Inflammatory macrophage (primary cell): ENCODE measurements around the gene TLE3.

Experiments
- DNase-seq, 2 donors: peaks; one replicate each; pipeline ENCODE4 v3.0.0-alpha.2; 2020 to 2022

The TLE3 gene

DNA sequence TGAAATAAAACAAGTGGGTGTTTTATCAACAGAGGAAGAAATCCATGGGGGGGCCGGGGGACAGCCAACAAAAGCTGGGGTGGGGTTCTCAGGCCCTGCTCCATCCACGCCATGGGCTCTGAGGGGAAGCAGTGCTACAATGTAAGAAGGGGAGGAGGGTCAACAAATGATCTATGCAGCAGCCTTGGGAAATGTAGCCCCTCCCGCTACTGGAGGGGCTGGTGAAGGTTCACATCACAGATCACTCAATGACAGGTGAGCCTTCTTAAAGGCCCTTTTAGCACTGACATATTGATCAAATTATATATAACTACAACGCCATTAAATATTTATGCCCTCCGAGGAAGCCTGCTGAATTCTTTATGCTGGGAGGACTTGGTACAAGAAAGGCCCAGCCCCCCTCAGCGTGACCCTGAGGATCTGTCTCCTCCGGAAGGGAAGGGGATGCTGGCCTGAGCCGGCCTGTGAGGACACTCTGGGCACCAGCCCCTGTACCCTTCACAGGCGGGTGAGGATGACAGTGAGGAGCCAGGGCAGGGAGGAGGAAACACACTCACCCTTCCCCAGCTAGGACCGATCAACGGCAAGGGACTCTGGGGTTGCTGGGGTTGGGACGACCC, 15.3 kb downstream of the TLE3 start:
- no peak for DNase-seq

DNA sequence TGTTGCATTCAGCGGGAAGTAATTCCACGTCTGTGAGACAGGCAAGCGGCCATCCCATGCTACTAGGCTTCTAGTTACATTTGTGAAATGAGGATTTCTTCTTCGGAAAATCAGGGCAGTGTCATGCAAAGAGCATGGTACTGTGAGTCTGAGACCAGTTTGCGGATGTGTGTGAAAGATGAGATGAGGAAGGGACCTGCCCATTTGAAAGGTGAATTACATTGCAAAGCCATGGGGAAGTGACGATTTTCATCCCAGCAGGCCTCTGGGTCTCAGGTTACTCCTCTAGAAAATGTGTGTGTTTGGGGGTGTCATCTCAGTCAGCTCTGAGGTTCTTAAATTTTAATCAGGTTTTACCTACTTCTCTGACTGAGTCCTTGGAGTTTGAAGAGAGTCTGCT, 16.1 kb downstream of the TLE3 start:
- DNase-seq, result no peak

DNA sequence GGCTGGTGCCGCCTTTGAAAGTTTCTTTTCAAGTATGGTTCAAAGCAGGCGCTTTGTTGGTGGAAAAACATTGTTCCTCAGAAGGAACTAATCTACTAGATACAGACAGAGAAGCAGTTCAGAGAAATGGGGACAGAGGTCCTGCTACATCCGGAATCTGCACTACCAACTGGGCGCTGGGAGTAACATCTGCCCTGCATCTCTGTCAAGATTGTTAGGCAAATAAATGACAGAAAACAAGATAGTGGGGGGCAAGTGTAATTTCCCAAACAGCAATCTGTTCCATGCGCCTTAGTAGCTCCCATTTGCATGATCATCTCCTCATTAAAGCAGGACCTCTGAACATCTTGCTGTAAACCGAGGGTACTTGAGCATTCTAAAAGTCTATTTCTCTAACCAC, 17.4 kb downstream of the TLE3 start:
- DNase-seq, result no peak

DNA sequence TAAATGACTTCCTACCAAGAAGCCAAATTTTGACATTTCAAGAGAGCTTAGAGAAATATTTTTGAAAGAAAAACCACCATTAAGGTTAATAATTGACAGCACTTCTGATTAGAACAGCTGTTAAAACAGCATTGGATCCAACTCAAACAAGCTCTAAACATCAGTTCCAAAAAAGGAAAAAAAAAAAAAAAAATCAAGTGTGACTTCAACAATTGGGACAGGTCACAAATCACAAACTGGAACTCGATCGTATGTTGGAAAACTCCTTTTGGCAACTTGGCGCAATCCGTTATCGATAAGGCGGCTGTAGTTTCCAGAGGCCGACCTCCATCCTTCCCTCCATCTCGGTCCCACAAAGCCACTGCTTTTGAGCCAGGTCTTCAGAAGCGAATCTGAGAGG, 17.8 kb downstream of the TLE3 start:
- no peak for DNase-seq

DNA sequence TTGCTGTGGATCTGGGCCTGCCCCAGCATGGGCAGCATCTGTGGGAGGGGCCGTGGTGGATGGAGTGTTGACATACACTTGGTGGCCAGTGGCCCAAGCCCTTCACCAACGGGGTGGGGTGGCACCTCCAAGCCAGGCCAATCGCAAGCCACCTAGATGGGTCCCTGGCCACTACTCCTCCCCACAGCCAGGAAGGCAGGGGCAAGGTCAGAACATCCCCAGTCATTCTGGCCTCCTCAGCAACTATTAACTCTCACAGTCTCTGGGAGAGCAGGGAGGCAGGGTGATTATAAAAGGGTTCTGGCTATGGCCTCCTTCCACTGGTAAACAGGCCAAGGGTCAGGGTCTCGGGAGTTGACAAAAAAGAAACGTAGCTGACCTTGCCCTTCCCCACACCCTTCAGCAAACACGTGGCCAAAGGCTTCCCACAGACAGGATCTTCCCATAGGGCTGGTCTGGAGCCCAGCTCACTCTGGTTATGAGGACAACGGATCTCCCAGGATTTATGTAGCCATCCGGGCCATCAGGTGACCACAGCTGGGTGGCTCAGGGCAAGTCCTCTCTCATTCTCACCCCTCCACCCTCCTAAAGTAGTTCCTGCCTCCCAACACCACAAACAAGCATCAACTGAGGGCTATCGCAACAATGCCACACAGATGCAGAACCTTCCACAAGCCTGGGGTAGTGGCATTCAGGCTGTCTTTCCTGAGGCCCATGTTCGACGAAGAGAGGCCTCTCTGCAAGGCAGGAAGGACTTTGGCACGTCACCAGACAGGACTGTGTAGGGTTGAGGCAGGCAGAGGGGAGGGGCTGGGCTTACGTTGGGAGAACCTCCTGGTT, 18.9 kb downstream of the TLE3 start:
- no peak for DNase-seq

DNA sequence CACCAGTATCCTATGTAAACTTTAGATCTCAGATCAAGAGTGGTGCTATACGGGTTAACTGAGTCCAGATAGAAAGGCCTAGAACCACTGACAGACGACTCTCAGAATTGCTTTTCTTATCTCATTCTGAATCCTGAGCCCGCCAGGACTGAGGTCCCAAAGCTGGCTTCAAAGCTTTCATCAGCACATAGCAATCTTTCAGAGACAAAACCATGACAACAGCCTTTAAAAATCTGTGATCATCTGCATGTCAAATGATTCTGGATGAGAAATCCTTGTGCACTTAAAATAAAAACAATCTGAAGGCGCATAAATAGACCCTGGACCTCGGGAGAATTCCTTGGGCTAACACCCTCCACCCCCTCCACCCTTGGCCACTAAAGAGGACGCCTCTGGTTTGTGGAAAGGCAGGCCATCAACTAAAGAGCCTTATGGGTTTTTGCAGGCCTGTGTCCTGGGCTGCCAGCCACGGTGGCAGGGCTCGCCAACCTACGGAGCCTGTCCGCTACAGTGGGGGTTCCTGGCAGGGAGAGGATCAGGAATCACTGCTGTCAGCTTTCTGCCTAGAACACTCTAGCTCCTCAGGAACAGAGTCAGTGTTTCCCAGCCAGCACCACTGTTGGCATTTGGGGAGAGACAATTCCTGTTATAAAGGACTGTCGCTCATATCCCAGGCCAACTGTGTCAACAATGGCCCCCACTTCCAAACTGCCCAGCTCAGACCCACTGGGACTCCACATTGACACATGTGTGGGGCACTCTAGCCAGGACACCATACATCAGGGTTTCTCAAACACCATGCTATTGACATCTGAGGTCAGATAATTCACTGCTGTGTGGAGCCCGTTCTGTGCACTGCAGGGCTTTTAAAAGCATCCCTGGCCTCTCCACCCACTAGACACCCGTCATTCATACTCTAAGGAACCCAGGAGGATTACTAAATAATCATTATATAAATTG, 20.2 kb downstream of the TLE3 start:
- DNase-seq, result no peak

DNA sequence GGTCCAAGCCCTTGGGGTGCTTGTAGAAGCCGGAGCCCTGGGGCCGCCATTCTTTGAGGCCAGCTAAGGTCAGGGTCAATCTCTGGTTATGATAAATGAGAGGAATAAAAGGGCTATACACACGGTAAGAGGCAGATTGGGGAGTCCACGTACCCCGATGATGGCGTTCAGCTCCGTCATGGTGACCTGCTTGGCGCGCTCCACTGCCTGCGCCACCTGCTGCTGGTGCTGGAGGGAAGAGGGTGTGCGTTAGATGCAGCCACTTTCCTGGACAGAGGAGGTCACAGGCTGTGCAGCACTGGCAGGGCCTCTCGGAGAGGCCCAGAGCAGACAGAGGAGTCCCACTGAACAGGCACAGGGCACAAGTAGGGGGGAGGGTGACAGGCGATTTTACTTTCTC, 23.3 kb downstream of the TLE3 start:
- no peak for DNase-seq

DNA sequence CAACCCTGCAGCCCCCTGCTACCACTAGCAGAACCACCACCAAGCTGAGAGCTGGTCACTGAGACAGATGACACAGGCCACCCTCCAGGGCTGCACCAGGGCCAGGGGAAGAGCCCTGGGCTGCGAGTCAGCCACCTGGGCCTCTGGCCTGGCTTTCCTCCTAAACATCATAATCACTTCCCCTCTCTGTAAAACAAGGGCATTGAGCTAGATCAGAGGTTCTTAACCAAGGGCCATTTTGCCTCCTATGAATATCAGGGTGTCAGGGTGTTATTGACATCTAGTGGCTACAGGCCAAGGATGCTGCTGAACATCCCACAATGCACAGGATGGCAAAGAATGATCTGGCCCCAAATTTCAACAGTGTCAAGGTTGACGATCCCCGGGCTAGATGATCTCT, 25.2 kb downstream of the TLE3 start:
- DNase-seq, result no peak

DNA sequence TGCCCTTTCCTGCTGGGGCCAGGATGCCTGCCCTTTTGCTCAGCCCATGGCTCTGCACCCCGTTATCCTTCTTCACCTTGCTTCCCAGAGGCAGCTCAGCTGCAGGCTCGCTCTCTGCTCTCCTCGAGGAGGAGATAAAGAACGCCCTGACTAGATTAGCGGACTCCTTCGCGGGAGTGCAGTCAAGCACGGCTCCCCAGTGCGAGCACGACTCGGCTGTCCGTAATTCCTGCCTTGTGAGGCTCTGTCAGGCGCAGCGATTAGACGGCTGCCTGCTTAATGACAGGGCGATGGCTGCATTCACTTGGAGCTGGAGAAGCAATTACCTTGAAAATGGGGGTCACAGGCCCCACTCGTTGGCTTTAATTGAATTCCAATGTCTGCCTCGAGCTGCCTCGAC, 25.9 kb downstream of the TLE3 start:
- DNase-seq, result no peak

DNA sequence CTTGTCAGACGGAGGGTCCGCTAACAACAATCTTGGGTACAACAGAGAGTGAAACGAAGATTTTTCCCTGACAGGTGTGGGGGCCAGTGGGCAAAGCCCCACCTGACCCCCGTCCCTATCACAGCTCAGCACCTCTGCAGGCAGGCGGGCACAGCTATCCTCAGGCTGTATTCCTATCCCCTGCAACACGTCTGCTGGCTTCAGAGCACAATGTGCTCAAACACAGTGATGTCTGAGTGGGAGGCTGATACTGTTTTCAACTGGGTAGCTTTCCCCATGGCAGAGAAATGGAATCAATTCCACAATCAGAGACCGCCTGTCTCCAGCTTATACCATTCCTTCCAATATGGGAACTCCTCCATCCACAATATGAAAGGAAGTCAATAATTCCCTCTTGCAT, 28.0 kb downstream of the TLE3 start:
- no peak for DNase-seq

DNA sequence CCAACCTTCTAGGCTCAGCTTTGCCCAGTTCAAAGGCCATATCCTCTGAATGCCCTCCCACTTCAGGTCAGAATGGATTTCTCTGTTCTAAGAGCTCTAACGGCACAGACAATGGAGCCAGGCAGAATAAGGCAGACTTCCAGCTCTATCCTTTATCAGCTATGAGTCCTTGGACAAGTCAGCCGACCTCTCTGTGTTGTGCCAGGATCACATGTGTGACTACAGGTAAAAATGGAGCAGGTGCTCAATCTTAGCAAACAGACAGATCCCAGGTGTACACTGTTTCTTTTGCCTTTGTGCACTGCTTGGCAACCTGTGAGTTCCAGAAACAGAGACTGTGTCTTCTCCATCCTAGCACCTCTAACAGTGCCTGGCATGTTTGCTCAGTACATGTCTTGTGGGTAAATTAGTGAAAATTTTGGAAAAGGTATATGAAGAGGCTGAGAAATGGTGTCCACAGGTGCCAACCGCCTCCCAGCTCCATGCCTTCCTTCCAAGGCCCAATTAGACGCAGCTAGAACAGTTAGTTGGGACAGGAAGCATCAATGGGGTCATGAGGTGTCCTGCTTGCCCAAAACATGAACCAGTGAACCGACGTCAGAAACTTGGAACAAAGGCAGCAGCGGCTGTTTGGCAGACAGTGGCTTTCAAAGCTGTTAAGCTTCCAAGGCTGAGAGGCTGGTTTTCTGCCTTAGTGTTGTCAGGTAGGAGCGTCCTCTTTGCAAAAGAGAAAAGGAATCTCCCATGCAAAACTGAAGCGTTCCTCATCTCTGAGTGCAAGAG, 28.7 kb downstream of the TLE3 start:
- no peak for DNase-seq

DNA sequence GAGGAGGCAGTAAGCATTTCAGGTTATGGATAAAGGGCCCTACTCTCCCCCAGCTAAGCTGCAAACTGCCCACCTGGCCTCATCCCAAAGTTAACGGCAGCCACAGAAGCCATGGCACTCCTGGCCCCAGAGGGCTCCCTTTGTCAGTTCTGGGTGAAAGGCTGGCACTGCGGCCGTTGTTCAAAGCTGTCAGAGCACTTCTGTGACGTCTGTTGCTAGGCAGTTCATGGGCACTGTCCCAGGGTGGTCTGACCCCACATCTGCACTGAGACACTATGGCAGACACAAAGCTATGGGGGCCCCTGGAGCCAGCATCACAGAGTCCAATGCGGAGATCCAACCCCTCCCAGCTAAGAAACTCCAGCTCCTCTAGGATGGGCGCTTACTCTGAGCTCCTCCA, 30.0 kb downstream of the TLE3 start:
- no peak for DNase-seq

DNA sequence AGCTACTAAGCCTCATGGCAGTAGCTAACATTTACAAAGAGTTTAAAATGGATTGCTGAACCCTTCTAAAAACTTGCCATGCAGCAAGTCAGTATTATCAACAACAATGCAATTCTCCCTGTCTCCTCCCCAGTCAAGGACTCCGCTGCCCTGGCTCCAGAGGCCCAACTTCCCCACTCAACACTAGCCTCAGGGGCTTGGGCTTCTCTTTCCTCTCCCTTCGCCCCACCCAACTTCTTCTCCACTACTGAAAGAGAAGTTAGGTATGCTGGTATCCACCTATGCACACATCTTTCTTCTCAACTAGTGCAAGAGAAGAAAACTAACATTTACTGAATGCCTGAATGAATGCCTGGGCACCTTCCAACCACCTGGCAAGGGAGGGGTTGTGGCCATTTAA, 30.7 kb downstream of the TLE3 start:
- no peak for DNase-seq

DNA sequence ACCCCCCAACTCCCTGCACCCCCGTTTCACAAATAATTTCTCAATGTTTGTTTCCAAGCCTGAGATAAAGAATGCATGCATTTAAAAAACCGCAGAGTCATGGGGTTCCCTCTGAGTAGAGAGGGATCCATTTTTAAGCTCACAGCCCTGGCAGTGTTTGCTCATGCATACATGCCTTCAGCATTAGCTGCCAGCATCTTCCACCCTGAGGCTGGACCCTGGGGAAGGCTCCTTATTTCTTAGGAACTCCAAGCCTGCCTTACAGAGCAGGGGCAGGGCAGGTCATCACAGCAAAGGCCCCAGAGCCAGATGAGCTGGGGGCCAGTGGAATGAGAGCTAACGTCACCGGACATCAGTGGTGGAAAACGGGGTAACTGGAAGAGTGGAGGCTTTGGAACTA, 31.3 kb downstream of the TLE3 start:
- no peak for DNase-seq

DNA sequence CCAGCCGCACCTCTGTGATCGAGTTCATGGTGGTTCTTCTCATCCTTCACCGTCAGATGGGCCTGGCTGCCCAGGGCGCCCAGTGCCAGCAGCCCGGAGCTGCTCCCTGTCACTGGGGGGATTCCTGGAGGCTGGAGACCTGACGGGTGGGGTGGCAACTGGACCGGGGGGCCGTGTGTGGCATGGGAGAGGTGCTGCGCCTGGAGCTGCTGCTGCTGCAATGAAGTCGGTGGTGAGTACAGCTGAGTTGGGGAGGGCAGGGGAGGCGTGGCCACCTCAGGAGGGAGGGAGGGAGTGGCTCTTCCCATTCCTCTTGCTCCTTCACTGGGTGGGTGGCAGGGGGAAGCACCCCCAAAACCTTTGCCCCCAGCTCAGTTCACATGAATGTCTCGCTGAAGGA, 31.7 kb downstream of the TLE3 start:
- no peak for DNase-seq

DNA sequence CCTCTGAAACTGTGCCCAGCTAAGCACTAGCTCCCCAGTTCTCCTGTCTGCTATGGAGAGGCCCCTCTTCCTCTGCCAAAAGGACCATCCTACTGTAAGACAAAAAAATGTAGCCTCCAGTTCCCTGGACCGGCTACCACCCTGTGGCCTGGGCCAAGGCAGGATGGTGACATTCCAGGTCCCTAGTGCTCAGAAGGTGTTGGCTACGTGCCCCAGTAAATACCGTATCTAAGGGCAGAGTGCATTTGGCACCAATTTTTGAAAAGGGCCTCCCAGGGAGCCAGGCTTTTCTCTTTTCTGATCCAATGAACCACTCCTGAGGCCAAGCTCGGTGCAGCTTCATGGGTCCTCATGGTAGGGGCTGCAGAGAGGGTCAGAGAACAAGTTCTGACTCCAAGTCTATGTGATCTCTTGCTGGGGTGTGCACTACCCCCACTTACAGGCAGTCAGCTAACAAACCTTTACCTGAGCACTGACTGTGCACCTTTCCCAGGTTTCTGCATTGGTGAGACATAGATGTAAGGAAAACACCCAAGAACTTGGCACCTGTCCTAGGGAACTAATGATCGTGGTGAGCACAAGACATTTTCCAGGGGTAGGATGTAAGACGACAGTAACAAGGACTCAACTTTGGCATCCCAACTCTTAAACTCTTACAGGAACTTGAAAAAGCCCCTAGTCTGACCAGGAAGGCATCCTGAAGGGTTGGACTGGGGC, 32.6 kb downstream of the TLE3 start:
- DNase-seq, result no peak

DNA sequence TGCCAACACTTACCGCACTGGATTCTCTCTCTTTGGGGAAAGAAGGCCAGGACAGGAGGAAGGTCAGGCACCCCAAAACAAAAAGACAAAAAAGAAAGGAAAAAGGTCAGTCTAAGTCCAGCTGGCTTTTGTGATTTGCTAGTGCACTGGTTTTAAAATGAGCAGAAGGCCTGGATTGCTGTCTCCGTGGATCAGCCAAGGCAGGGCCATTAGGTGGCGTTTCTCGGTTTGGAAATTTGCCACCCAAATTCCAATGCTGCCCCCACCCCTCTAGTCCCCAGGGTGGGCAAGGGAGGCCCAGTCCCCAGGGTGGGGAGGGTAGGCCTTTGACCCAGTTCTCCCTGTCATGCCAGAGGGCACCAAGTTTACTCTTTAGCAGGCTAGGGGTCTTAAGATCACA, 33.3 kb downstream of the TLE3 start:
- DNase-seq, result no peak

DNA sequence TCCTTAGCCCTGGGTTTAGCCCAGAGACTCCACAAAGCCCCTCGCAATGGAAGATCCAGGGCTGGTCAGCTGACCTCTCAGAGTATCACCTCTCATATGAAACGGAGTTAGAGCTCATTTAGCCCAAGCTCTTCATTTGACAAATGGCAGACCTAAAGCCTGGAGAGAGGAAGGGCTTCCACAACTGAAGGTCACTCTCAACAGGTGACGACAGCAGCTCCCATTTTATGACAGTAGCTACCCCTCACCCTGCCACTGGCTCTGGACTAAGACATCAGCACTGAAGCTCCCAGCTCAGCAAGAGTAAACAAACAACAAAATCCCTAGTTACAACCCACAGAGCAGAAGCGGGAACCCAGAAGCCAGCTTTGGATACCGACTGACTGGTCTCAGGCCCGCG, 33.7 kb downstream of the TLE3 start:
- DNase-seq, result no peak

DNA sequence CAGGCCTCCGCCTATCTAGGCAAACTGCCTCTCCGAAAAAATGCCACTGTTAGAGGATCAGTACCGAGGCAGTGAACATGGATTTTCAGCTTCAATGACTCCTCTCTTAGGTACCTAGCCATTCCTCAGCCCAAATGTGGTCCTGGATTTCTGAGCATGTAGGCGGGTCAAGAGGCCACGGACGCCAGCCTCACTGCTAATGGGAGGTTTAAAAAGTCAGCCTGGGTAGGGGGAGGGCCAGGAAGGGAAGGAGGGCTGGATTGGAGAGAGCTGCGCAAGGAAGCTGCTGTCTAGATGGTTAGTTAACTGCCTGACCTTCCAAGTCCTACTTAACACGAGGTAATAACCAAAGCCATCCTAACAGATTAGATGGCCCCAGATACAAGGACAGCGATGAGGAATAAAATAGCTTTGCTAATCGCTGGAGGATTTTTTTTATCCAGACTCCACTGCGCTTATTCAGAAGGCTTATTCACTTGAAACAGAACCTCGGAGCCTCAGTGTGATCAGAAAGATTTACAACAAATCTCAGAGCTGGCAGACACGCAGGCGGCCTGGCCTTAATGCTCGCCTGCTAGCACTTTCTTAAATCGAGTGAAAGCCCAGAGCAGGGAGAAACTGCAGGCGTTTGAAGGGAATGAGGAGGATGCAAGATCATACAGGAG, 34.3 kb downstream of the TLE3 start:
- DNase-seq, result no peak

DNA sequence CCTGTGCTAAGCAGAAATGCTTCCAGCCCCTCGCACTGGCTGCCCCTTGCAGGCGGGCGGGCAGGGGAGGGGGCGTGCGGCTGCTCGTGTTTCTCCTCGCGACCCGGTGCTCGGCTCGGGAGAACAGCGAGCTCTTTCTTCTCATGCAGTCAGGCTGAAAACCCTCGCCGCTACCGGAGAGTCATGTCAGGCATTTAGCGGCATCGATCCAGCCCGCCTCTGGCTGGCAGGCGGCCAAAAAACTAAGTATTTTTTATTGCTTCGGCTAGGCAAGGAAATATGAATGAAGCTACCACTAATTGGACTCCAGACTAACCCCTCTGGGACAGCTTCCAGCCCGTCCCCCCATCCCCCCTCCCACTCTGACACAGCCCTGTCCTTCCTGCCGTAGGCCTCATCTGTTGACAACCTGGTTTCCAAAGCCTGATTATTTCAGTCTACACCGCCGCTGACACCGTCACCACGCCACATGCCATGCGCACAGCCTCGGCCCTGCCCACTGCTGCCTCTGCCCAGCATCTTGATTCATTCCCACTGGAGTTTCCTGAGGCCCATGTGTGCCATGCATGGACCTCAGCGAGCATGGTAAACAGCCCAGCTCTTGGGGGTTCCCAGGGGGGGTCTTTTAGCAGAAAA, 35.3 kb downstream of the TLE3 start:
- no peak for DNase-seq
